ENCODE results near the gene RAB13. TPM values are rescaled to one million over a fixed set of nuclear protein-coding genes. Genes with fewer than 3 reads are reported as not detected.

Gene RAB13
- total and polyA plus RNA-seq, 2 of the 8 experiments (the other 6 are each of a cell fraction or from before 2014, with no cell fraction given), result 70.5 to 157 TPM

DNA sequence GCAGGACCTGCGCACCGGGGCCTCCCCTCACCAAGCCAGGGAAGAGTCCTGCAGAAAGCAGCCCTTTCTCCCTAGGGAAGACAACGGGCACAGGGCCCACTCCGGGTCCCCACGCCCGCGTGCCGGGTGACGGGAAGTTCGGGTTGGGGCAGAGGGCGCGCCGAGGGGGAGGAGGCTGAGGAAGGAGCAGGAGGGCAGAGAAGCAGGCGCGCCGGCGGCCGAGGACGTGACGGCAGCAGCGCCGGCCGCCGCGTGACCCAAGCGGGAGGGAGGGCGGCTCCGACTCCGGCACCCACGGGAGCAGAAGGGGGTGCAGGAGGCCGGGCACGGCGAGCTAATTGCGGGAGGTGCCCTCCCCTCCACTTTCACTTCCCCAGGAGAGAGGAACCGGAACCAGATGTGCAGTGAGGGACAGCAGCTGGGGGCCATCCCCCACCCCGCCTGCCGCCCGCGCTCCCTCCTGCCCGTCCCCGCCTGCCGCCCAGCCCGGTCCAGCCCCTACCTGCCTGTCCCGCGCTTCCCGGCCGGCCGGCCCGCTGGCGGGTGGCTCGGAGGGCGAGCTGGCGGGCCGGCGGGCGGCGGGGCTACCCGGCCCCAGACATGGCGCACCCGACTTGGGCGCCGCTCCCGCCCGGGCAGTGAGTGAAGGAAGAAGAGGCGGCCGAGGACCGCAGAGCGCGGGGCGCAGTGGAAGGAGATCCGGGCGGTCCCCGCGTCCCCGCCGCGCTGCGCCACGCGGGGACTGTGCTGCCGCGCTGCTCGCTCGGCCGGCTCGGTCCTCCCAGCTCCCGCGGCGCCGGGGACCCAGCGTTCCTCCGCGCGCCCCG is 40.1 kb downstream of the RAB13 start:
- Histone ChIP-seq H2BK5ac (ENCODE audit: low read depth, low read length) (peak overlapping the region; percentile 4; the same call in 1 of the 2 replicates), H3K79me2 (ENCODE audit: control insufficient read depth in 1 of 2, insufficient read depth in 2 of 2, low read length in 2 of 2) (peaks cover 0 to 18% of the 10 kb centered on the region in 2 experiments; a peak in 2 of 4 replicates), H3K4ac (replicated peaks; ENCODE audit: insufficient read length, low read depth, low read length) (no peak overlapping the region), H4K5ac (ENCODE audit: insufficient read length, low read depth, low read length) (peak overlapping the region; percentile 31), H3K4me3 (ENCODE audit: extremely low read depth in 1 of 4, insufficient read depth in 2 of 4, low read depth in 3 of 4, low read length in 4 of 4) (peak overlapping the region; percentile 79 to 87 (median 80)), H3K18ac (ENCODE audit: extremely low read depth, low read length) (peak overlapping the region; percentile 78), H2BK12ac (ENCODE audit: low read depth, low read length) (no peak overlapping the region), H2AFZ (ENCODE audit: low read length) (no peak overlapping the region; the same call in 1 of the 2 replicates), H3K27ac (ENCODE audit: low read depth, low read length) (peak overlapping the region; percentile 55; the same call in 1 of the 2 replicates), H3K56ac (replicated peaks; ENCODE audit: insufficient read length, low read depth, low read length) (no peak overlapping the region), H3K27me3 (replicated peaks in 1 of 4; ENCODE audit: control insufficient read depth in 3 of 4, extremely low read depth in 1 of 4, insufficient read depth in 3 of 4, low read length in 3 of 4) (no peaks in the 10 kb centered on the region), H2BK15ac (ENCODE audit: low read length) (no peak overlapping the region), H4K20me1 (replicated peaks in 1 of 2; ENCODE audit: control insufficient read depth in 1 of 2, insufficient read depth in 2 of 2, low read length in 2 of 2) (peaks cover 2 to 3% of the 10 kb centered on the region in 2 experiments), H2BK120ac (replicated peaks; ENCODE audit: low read depth, low read length) (no peak overlapping the region), H3K23me2 (ENCODE audit: low read depth, low read length) (peaks cover 6% of the 10 kb centered on the region; the same call in 1 of the 2 replicates), H3K14ac (ENCODE audit: insufficient read length) (no peak overlapping the region), H3K4me2 (ENCODE audit: insufficient read depth in 1 of 2, low read depth in 2 of 2, low read length in 2 of 2) (peak overlapping the region; percentile 69 to 89), H3K9ac (replicated peaks in 1 of 4; ENCODE audit: extremely low read depth in 1 of 4, low read depth in 3 of 4, low read length in 3 of 4) (peak overlapping the region; percentile 53 to 98 (median 72)), H3K79me1 (ENCODE audit: low read depth, low read length) (no peaks in the 10 kb centered on the region), H4K8ac (ENCODE audit: extremely low read depth, insufficient read depth, low read length) (peak overlapping the region; percentile 60), H3K23ac (ENCODE audit: insufficient read length) (no peak overlapping the region), H4K91ac (replicated peaks; ENCODE audit: insufficient read length, low read length) (peak overlapping the region; percentile 39), H3K4me1 (replicated peaks in 1 of 4; ENCODE audit: control insufficient read depth in 3 of 4, insufficient read depth in 4 of 4, low read length in 3 of 4) (peaks cover 0 to 5% (median 2%) of the 10 kb centered on the region in 4 experiments; a peak in 2 of 7 replicates), H3K9me3 (ENCODE audit: insufficient read depth in 2 of 2, low read depth in 1 of 2, low read length in 1 of 2) (no peaks in the 10 kb centered on the region), H2AK5ac (ENCODE audit: low read depth, low read length) (no peak overlapping the region), H3K36me3 (ENCODE audit: control insufficient read depth in 2 of 4, insufficient read depth in 4 of 4, low read length in 3 of 4) (peaks cover 4 to 24% (median 17%) of the 10 kb centered on the region in 4 experiments; a peak in 6 of 8 replicates), H2BK20ac (ENCODE audit: low read length) (no peak overlapping the region)
- FAIRE-seq, result no peak
- POLR2A ChIA-PET (ENCODE audit: partially characterized antibody), result interaction anchor here (0.9 to 11.4 kb wide), 19 partner anchors 8 to 149 kb away, joined by 3 to 75 read pairs (median 9); partner anchors contain the start of genes CREB3L4, CRTC2, GATAD2B and JTB
- CTCF ChIA-PET (ENCODE audit: partially characterized antibody), result interaction anchor here (0.8 to 4.2 kb wide), 20 partner anchors 8 to 186 kb away, joined by 3 to 31 read pairs (median 4); partner anchors contain the start of genes CREB3L4, CRTC2 and RAB13
- peak in 1 of 2 experiments; percentile 77 for DNase-seq (ENCODE audit: low read depth in 1 of 2, low spot score in 2 of 2)
- 2% methylated on average over 33 of the region's 95 CpGs; no CpG with 5 or more reads in 1 of the 2 experiments for WGBS, 2 experiments (ENCODE audit: extremely low coverage in 1 of 2, insufficient coverage in 1 of 2, insufficient read length in 1 of 2, insufficient replicate concordance in 2 of 2, low coverage in 1 of 2, low lambda C conversion rate in 2 of 2, missing lambda C conversion rate in 1 of 2)
- TF ChIP-seq SAP30 (IDR thresholded peaks at IDR 0.05; ENCODE audit: insufficient read depth, insufficient replicate concordance, low read length) (peak; percentile 5), PHF8 (conservative IDR thresholded peaks at IDR 0.05; ENCODE audit: low read depth, low read length) (peak; percentile 76), RBBP5 (IDR thresholded peaks at IDR 0.05; ENCODE audit: borderline replicate concordance, low read depth, low read length) (peak; percentile 56; the same call in 1 of the 2 replicates), TAF1 (IDR thresholded peaks at IDR 0.05; ENCODE audit: low read depth, low read length) (no peak; the same call in 1 of the 2 replicates), POLR2AphosphoS5 (IDR thresholded peaks at IDR 0.05; ENCODE audit: low read depth, low read length) (no peak), KDM4A (IDR thresholded peaks at IDR 0.05; ENCODE audit: low read depth, low read length, severe bottlenecking) (peak; percentile 79), YY1 (IDR thresholded peaks at IDR 0.05; ENCODE audit: low read depth, low read length) (peak; percentile 16; the same call in 1 of the 2 replicates), SP1 (IDR thresholded peaks at IDR 0.05; ENCODE audit: low read depth, low read length) (no peak), CREB1 (IDR thresholded peaks at IDR 0.05) (peak; percentile 52; the same call in 1 of the 2 replicates), POLR2A (IDR thresholded peaks at IDR 0.05; ENCODE audit: control extremely low read depth in 1 of 2, low read depth in 2 of 2, low read length in 2 of 2) (peak in 1 of 2 experiments; percentile 63; a peak in 2 of 3 replicates)
- TF ChIP-seq, protein P1, sequence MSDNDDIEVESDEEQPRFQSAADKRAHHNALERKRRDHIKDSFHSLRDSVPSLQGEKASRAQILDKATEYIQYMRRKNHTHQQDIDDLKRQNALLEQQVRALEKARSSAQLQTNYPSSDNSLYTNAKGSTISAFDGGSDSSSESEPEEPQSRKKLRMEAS (IDR thresholded peaks at IDR 0.05), result peak; percentile 45; the same call in 1 of the 2 replicates

Measured in H1 (cell line).